Mucosa of gallbladder (tissue), 1 donor: Measurements from ENCODE around the gene PTK6. TPM values are rescaled to one million over a fixed set of nuclear protein-coding genes. Genes with fewer than 3 reads are reported as not detected.
"Not testable (repeated sequence)": the region's sequence is repeated elsewhere in the genome, so short reads cannot be mapped to it uniquely, and the experiment has no call there.

ENCODE experiments used
- DNase-seq: peaks from one replicate; pipeline ENCODE4 v3.0.0-alpha.2; 2020; ENCODE audit warnings: low spot score
- total RNA-seq: library from RNA; stranded (reverse); gene quantifications from one replicate; pipeline ENCODE4 v1.2.1, GENCODE V29; 2021
- donor health status: DM: no; HTN: no; CAD: no.

PTK6 gene
- total RNA-seq, 1 donor from 2014 or later, result 11.0 TPM

DNA sequence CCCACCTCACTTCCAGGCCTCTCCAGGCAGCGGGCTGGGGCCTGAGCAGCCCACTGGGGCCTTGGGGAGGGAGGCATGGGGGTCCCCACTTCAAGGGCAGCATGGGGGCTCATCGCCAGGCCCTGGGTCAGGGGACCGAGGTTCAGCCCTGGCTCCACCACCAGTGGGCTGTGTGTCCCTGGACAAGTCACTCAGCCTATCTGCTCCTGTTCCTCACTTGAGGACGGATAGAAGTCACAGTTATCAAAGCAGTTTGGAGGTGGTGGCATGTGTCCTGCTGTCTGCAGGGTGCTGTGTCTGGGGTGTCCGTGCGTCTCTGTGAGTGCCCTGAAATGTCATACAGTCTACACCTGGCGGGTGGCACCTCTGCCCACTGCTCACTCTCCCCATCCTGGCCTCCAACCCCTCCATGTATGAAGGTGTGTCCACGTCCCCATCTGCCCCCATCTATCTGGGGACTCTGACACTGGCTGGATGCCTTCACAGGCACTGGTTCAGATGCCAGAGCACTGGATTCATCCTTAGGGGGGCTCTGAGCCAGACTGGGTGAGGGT is 41.9 kb downstream of the PTK6 start:
- DNase-seq, result no peak

DNA sequence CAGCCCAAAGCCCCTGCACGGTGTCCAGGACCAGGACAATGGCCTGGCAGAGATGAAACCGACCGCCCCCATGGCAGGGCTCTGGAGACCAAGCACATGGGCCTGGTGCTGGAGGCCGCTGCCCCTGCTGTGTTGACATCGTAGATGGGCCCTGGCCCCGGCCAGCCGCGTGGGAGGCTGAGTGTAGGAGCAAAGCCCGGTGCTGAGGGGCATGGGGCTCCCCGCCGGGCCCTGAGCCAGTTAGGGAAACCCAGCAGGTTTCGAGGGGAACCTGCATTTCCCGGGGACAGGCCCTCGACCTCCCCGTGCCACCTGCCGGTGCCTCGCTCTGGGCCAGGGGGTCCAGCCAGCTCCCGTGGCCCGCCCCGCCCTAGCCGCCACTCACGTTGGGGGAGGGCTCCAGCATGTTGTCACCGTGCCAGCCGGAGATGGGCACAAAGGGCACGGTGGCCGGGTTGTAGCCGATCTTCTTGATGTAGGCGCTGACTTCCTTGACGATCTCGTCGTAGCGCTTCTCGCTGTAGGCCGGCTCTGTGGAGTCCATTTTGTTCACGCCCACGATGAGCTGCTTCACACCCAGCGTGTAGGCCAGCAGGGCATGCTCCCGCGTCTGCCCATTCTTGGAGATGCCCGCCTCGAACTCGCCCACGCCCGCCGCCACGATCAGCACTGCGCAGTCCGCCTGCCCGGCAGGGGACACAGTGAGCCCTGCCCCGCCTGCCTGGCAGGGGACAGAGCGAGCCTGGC is 42.6 kb downstream of the PTK6 start:
- DNase-seq, result no peak

- DNase-seq, result no peak
These were observed 43.1 kb downstream of the PTK6 start for GRCh38 chr20:63494084-63494419.

GRCh38 chr20:63493563-63494020 is 43.6 kb downstream of the PTK6 start:
- DNase-seq, result no peak

DNA sequence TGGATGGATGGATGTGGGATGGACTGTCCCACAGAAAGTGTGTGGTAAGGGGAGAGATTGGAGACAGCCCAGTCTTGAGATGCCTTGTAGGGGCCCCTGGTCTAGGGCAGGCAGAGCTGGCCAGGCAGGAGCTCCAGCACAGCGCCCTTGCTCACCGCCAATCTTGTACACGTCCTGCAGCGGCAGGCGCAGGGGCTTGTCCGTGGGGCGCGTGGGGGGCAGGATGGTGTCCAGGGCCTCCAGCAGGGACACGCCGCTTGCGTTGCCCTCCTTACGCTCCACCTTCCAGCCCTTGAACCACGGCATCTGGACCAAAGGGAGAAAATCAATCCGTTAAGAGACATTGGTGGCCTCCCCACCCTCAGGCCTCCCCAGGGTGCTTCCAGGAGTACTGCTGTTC is 44.2 kb downstream of the PTK6 start:
- DNase-seq, result no peak

DNA sequence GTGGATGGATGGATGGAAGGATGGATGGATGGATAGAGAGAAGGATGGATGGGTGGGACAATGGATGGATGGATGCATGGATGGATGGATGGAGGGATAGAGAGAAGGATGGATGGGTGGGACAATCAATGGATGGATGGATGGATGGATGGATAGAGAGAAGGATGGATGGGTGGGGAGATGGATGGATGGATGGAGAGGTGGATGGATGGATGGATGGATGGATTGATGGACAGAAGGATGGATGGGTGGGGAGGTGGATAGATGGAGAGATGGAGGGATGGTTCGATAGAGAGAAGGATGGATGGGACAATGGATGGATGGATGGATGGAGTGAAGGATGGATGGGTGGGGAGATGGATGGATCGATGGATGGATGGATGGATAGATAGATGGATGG is 44.7 kb downstream of the PTK6 start:
- DNase-seq, result no peak

DNA sequence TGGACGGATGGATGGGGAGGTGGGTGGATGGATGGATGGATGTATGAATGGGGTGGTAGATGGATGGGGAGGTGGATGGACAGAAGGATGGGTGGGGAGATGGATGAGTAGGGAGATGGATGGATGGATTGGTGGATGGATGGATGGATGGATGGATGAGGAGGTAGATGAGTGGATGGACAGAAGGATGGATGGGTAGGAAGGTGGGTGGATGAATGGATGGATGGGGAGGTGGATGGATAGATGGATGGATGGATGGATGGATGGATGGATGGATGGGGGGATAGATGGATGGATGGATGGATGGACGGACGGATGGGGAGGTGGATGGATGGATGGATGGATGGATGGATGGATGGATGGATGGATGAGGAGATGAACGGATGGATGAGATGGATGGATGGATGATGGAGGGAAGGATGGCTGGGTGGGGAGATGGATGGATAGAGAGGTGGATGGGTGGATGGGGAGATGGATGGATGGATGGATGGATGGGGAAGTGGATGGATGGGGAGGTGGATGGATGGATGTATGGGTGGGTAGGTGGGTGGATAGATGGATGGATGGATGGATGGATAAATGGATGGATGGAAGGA is 45.4 kb downstream of the PTK6 start:
- DNase-seq, result no peak

GRCh38 chr20:63491078-63491477 is 46.1 kb downstream of the PTK6 start:
- DNase-seq, result no peak

DNA sequence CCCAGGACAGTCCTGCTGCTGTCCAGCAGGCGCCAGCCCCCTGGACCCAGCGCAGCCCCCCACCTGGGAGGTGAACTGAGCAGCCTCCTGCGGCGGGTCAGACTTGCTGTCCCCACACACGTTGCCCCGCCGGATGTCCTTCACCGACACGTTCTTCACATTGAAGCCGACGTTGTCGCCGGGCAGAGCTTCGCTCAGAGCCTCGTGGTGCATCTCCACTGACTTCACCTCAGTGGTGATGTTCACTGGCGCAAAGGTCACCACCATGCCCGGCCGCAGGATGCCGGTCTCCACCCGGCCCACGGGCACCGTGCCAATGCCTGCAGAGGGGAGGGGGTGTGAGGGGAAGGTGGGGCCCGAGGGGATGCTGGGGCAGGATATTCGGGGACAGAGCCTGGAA is 46.8 kb downstream of the PTK6 start:
- no peak for DNase-seq

DNA sequence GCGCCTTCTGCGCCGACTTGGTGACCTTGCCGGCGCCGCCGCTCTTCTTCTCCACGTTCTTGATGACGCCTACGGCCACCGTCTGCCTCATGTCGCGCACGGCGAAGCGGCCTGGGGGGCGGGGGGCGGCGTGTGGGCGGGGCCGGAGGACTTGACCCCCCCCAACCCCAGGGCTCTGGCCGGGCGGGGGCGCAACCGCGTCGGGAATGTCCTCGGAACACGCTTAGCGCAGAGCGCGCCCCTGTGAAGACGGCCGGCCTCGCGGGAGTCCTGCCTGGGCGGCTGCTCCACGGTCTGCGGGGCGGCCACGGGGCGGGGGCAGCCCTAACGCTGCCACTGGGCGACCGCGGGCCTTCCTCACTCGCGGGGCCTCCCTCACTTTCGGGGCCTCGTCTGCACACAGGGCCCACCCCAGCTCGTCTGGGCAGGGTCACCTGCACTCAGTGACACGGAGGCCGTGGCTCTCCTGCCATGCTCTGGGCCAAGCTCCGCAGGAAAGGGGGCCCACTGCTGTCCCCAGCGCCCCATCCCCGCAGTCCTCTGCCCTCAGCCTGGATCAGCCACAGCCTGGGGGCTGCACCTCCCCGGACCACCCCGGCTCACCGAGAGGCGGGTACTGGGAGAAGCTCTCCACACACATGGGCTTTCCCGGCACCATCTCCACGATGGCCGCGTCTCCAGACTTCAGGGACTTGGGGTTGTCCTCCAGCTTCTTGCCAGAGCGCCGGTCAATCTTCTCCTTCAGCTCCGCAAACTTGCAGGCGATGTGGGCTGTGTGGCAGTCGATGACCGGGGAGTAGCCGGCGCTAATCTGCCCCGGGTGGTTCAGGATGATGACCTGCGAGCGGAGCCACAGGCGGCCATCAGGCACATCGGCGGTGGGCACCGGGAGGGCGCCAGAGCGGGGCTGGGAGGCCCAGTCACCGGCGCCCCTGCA is 48.6 kb downstream of the PTK6 start:
- DNase-seq, result no peak

DNA sequence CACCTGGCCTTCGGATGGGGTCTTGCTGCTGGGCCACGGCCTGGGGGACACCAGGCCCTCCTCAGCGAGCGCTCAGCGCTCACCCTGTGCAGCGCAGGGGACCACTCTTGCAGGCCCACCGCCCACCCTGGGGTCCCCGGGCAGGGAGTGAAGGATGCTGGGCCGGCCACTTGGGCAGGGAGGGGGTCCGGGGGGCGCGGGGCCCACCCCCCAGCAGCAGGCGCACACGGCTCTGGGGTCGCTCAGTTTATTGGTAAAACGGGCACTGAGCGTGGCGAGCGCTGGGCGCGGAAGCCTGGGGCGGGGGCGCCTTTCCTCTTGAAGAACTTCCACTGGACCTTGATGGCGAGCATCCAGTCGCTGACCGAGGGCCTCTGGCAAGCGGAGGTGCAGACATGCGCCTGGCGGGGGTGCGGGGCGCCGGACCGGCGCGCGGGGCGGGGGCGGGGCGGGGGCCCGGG is 49.4 kb downstream of the PTK6 start:
- DNase-seq, result no peak

DNA sequence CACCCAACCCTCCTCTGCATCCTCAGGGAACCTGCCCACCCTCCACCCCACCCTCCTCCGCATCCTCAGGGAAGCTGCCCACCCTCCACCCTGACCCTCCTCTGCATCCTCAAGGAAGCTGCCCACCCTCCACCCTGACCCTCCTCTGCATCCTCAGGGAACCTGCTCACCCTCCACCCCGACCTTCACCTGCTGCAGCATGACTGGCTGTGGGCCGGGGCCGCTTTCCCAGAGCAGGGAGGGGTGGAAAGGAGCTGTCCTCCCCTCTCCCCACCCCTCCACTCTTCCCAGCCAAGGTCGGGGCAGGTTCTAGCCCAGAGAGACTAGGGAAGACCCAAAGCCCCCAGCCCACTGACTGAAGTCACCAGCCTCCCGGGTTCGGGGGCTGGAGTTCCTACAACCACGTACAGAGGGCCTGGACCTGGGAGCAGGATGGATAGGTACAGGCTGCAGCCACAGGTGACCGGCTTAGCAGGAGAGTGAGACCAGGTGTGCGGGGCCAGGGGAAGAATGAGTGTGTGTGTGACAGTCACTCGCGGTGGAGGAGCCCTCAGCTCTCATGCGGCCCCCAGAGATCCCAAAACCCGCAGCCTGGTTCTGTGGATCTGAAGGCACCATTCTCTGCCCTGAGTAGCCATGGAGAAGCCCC is 49.9 kb downstream of the PTK6 start:
- no peak for DNase-seq

DNA sequence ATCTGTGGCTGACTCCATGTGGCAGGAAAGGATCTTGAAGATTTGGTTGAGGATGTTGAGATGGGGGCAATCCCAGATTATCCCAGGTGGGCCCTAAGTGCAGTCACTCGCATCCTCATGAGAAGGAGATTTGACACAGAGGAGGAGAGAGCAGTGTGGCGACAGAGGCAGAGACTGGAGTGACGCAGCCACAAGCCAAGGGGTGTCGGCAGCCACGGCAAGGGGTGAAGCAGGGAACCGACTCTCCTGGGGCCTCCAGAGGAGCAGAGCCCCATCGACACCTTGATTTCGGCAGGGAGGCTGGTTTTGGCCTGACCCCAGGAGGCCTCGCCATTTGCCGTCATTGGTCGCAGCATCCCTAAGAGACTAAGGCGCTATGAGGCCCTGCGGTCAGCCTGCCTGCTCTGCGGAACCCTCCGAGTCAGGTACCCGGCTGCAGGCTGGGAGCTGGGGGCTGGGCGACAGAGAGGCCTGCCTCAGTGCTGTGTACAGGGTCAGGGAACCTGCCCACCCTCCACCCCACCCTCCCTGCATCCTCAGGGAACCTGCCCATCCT is 50.8 kb downstream of the PTK6 start:
- no peak for DNase-seq

GRCh38 chr20:63484651-63485403 is 52.3 kb downstream of the PTK6 start:
- DNase-seq, result no peak

DNA sequence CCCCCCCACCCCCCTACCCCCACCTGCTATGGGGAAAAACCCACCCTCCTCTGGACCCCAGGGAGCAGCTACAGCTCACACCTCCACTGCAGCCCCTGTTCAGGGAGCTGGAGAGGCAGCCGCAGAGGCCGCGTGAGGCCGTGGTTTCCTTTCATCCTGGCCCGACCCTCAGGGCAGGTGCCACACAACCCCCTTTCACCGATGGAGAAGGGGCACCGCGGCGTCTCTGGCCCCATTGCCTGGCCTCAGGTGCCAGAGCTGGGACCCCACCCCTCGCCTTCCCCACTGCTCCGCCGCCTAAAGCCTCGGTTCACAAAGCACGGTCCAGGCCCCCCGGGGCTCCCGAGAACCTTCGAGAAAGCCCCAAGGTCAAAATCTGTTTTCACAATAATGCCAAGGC is 52.9 kb downstream of the PTK6 start:
- no peak for DNase-seq

DNA sequence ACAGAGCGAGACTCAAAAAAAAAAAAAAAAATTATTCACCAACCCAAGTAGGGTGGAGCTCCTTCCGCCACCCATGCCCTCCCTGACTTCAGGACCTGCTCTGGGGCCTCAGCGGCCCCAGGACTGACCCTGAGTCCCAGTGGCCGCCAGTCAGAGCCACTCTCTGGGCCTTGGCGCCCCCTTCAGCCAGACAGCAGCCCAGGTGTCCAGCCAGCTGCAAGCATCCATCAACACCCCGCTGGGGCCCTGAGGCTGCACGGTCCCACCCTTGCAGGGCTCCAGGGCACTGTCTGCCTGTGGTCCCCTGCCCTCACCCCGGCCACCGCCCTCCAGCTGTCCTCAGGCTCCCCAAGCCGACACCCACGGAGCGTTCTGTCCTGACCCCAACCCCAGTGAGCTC is 53.3 kb downstream of the PTK6 start:
- no peak for DNase-seq

DNA sequence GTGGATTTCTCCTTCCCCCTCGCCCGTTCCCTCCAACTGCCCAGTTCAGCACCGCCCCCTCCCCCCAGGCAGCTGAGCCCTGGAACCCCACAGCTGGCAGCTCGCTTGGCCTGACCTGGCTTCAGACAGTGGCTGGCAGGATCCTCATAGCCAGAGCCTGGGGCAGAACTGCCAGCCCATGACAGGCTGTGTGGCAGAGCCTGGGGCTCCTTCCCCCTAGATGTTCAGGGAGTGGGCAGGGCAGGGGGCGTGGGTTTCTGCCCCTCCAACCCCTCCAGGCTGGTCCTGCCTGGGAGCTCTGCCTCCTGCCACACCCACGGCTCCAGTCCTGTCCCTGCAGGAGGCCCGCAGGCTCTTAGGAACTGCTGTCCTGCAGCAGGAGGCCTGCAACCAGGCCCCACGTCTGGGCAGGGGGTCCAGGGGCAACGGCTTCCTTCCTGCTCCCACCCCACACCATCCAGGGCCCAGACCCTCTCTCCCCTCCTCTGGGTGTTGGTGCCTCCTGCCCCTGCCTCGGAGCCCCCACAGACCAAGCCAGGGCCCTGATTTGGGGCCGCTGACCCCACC is 55.1 kb downstream of the PTK6 start:
- no peak for DNase-seq

GRCh38 chr20:63481503-63481902 is 55.7 kb downstream of the PTK6 start:
- DNase-seq, result no peak

DNA sequence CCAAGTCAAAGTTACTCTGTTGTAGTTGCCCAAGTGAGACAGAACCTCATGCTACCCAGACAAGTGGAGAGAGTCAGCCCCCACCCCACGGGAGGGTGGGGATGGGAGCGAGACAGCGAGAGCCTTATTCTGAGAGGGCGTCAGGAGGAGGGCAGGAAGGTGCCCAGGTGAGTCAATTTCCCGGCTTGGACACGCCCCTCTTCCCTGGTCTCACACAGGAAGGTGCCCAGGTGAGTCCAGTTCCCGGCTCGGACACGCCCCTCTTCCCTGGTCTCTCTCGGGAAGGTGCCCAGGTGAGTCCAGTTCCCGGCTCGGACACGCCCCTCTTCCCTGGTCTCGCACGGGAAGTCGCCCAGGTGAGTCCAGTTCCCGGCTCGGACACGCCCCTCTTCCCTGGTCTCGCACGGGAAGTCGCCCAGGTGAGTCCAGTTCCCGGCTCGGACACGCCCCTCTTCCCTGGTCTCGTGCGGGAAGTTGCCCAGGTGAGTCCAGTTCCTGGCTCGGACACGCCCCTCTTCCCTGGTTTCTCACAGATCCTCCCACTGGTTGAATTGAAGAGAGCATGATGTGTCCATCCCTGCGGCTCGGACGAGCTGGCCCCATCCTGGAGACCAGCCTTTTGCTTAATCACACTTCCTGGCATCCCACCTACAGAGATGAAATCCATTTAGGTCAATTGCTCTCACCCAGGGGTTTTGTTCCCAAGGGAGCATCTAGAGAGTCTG is 57.3 kb downstream of the PTK6 start:
- DNase-seq, result not testable (repeated sequence)
